Activated naive CD4-positive, alpha-beta T cell treated with anti-CD3 and anti-CD28 coated beads, Interleukin-2, amount 10 ng/mL, durations not matched to agents 7 days and 5 days (primary cell): ENCODE measurements around the gene BAG3.
"Not testable (repeated sequence)": the region's sequence is repeated elsewhere in the genome, so short reads cannot be mapped to it uniquely, and the experiment has no call there.

Experiments used
- CTCF ChIA-PET: fragments of 350-600 bp; sonication (Branson Sonifier 250); formaldehyde crosslinking; loops from one replicate; lab custom pipeline; 2021; ENCODE audit warnings: antibody characterized with exemption; lab: Charles Lee
- DNase-seq: peaks from one replicate; pipeline ENCODE4 v3.0.0-alpha.2; 2020
- H3K27ac Mint-ChIP-seq: one replicate; pipeline ENCODE4 v1.8.0; 2021; ENCODE audit warnings: mild to moderate bottlenecking, moderate library complexity, mixed read lengths
- H3K27me3 Mint-ChIP-seq: one replicate; pipeline ENCODE4 v1.8.0; 2021; ENCODE audit warnings: mild to moderate bottlenecking, mixed read lengths
- H3K36me3 Mint-ChIP-seq: one replicate; pipeline ENCODE4 v1.8.0; 2021; ENCODE audit warnings: mixed read lengths
- H3K4me1 Mint-ChIP-seq: one replicate; pipeline ENCODE4 v1.8.0; 2021; ENCODE audit warnings: mixed read lengths
- H3K4me3 Mint-ChIP-seq: one replicate; pipeline ENCODE4 v1.8.0; 2021; ENCODE audit warnings: mild to moderate bottlenecking, moderate library complexity, mixed read lengths
- H3K9me3 Mint-ChIP-seq: one replicate; pipeline ENCODE4 v1.8.0; 2021; ENCODE audit warnings: mixed read lengths

BAG3 gene

DNA sequence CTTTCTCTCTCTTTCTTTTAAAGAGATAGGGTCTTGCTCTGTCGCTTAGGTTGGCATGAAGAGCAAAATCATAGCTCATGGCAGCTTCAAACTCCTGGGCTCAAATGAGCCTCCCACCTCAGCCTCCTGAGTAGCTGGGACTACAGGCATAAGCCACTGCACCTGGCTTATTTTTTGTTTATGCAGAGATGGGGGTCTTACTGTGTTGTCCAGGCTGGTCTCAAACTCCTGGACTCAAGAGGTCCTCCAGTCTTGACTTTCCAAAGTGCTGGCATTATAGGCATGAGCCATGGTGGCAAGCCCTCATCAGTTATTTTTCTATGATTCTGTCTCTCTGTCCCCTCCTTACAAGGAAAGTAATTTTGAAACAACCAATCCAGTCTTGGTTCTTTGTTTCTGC lies 1.1 kb upstream of the BAG3 start:
- Mint-ChIP-seq H3K36me3 (peaks cover 9% of the 10 kb centered on the region), H3K4me1 (peaks cover 36% of the 10 kb centered on the region), H3K27ac (peak overlapping the region; percentile 97), H3K27me3 (peaks cover 4% of the 10 kb centered on the region), H3K9me3 (no peaks in the 10 kb centered on the region), H3K4me3 (peak overlapping the region; percentile 97)
- CTCF ChIA-PET: interaction anchor here (0.6 kb wide), 1 partner anchor 16 kb away, joined by 3 read pairs; no protein-coding TSS in a partner anchor
- DNase-seq: no peak

DNA sequence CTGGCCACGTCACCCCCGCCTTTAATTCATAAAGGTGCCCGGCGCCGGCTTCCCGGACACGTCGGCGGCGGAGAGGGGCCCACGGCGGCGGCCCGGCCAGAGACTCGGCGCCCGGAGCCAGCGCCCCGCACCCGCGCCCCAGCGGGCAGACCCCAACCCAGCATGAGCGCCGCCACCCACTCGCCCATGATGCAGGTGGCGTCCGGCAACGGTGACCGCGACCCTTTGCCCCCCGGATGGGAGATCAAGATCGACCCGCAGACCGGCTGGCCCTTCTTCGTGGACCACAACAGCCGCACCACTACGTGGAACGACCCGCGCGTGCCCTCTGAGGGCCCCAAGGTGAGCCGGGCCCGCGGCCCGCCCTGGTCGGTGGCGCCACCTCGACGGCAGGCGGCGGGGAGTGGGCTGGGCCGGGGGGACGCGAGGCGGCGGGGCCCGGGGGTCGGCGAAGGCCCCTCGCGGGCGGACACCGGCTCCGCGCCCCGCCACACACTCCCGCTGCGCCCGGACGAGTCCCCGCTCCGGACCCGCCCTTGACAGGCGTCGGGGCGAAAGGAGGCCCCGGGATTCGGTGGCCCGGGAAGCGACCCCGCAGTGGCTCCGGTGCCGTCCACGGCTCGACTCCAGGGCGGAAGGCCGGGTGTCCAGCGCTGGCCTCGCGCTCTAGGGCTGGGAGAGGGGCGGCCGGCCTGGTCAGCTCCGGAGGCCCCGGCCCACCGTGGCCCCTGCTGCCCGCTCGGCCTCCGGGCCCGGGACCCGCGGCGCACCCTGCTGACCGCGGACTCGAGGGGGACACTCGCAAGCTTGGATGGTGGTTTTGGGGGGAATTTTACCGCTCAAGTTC lies 557 bp downstream of the BAG3 start:
- Mint-ChIP-seq H3K36me3 (peaks cover 18% of the 10 kb centered on the region), H3K27ac (peak overlapping the region; percentile 95), H3K4me3 (peak overlapping the region; percentile 97), H3K9me3 (no peaks in the 10 kb centered on the region), H3K27me3 (no peaks in the 10 kb centered on the region), H3K4me1 (peaks cover 52% of the 10 kb centered on the region)
- CTCF ChIA-PET: interaction anchor here (0.8 kb wide), 1 partner anchor 50 kb away, joined by 4 read pairs; no protein-coding TSS in a partner anchor
- DNase-seq: peak; percentile 48

DNA sequence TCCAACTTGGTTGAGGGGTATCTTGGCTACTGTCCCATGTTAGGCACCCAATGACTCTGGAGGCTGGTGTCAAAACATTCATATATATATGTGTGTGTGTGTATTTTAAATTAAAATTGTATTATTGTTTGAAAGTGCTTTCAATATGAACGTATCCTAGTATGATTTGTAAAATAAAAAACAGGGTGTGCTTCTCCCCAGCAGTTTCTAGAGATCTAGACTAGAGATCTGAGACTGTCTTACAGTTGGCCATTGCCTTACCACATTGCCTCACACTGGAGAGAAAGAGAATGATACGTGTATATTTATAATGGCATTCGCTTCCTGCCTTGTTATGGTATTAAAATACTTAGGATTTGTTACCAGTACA lies 1.2 kb downstream of the BAG3 start:
- Mint-ChIP-seq H3K4me3 (peak overlapping the region; percentile 86), H3K9me3 (no peaks in the 10 kb centered on the region), H3K27me3 (no peaks in the 10 kb centered on the region), H3K4me1 (peaks cover 57% of the 10 kb centered on the region), H3K27ac (peak overlapping the region; percentile 91), H3K36me3 (peaks cover 22% of the 10 kb centered on the region)
- CTCF ChIA-PET: interaction anchor here (0.7 to 0.8 kb wide), 2 partner anchors 45 to 112 kb away, joined by 3 to 4 read pairs; no protein-coding TSS in a partner anchor
- peak; percentile 41 for DNase-seq

DNA sequence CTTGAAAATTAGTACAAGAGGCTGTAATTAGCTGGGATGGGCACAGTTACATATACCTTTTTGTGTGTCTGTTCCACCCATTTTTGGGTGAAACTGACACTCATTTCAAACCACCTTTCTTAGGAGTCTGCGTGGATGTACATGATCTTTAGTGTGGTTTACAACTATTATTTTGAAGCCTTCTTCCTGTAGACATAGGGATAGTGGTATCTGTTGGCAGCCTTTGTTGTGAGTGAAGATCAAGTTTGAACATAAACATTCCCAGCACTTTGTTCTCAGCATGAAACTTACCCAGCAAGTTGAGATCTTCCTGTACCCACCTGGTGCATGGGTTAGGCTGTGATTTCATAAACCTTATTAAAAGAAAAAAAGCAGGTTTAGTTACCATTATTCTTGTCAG lies 2.0 kb downstream of the BAG3 start:
- CTCF ChIA-PET: interaction anchor here (0.7 to 2.0 kb wide), 5 partner anchors 10 to 207 kb away, joined by 3 to 5 read pairs (median 4); no protein-coding TSS in a partner anchor
- peak overlapping the region; percentile 86 for H3K4me3 Mint-ChIP-seq
- H3K9me3 Mint-ChIP-seq: no peaks in the 10 kb centered on the region
- no peaks in the 10 kb centered on the region for H3K27me3 Mint-ChIP-seq
- H3K4me1 Mint-ChIP-seq: peaks cover 59% of the 10 kb centered on the region
- DNase-seq: no peak
- H3K27ac Mint-ChIP-seq: peak overlapping the region; percentile 91
- H3K36me3 Mint-ChIP-seq: peaks cover 22% of the 10 kb centered on the region

DNA sequence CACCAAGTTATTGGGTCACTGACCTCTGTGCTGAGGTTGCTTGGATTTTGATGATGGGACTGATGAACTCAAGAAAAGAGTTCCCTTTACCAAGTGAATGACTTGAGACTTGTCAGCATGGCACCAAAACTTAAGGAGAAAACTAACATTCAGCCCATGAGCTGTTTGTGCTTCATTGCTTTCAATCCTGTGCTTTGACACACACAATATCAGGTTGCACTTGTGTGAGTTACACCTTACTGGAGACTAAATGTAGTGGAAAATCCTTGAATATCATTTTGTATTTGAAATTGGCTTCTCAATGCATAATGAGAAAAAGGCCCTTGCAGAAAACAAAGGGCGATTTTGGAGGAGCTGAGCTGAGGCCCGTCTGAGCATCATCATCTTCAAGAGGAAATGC lies 2.7 kb downstream of the BAG3 start:
- Mint-ChIP-seq H3K27ac (peak overlapping the region; percentile 91), H3K9me3 (no peaks in the 10 kb centered on the region), H3K36me3 (peaks cover 24% of the 10 kb centered on the region), H3K4me3 (peak overlapping the region; percentile 86), H3K27me3 (no peaks in the 10 kb centered on the region), H3K4me1 (peaks cover 59% of the 10 kb centered on the region)
- CTCF ChIA-PET: interaction anchor here (1.2 to 2.0 kb wide), 3 partner anchors 11 to 206 kb away, joined by 3 to 5 read pairs (median 4); no protein-coding TSS in a partner anchor
- no peak for DNase-seq

DNA sequence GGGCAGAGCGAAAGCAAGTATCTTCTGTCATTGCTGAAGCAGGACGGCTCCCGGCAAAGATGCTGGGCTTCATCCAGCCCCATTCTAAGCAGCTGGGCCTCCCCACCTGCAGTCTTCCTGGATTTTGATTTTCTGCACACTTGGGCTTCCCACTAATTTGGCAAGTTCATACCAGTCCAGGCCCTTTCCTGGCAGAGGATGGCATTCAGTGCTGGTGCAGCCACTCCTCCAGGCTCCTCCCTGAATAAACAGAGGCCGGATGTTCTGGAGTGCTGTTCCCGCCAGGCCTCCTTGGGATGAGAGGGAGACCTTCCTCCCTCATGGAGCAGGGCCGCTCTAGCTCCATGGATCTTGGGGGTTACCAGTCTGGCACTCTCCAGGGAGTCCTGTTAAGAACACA lies 3.4 kb downstream of the BAG3 start:
- Mint-ChIP-seq H3K27me3 (no peaks in the 10 kb centered on the region), H3K4me3 (peak overlapping the region; percentile 86), H3K27ac (peak overlapping the region; percentile 91), H3K4me1 (peaks cover 58% of the 10 kb centered on the region), H3K9me3 (no peaks in the 10 kb centered on the region), H3K36me3 (peaks cover 24% of the 10 kb centered on the region)
- DNase-seq: no peak
- CTCF ChIA-PET: interaction anchor here (0.5 to 2.0 kb wide), 4 partner anchors 12 to 205 kb away, joined by 3 to 5 read pairs (median 4); no protein-coding TSS in a partner anchor

DNA sequence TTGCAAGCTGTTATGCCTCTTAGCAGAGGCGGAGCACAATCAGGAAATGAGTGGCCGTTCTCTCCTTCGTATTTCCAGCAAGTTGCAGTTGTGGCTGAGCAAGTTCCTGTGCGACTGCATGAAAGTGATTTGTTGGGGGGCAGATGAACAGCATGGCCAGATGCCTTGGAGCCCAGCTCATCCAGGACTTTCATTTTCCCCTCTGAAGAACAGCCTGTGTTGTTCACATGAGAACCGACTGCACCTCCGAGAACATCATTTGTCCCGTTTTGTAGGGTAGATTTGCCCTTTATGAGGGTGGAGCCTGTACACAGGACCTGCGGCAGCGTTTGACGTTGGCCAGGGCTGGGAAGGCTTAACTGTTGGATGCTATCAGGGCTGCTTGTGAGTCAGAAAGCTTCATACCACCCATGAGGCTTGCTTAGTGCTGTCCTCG lies 4.4 kb downstream of the BAG3 start:
- peak; percentile 61 for DNase-seq
- no peaks in the 10 kb centered on the region for H3K9me3 Mint-ChIP-seq
- H3K4me1 Mint-ChIP-seq: peaks cover 52% of the 10 kb centered on the region
- H3K27me3 Mint-ChIP-seq: no peaks in the 10 kb centered on the region
- peak overlapping the region; percentile 91 for H3K27ac Mint-ChIP-seq
- CTCF ChIA-PET: interaction anchor here (0.6 kb wide), 2 partner anchors 32 to 445 kb away, joined by 3 read pairs; no protein-coding TSS in a partner anchor
- peaks cover 24% of the 10 kb centered on the region for H3K36me3 Mint-ChIP-seq
- peak overlapping the region; percentile 86 for H3K4me3 Mint-ChIP-seq

DNA sequence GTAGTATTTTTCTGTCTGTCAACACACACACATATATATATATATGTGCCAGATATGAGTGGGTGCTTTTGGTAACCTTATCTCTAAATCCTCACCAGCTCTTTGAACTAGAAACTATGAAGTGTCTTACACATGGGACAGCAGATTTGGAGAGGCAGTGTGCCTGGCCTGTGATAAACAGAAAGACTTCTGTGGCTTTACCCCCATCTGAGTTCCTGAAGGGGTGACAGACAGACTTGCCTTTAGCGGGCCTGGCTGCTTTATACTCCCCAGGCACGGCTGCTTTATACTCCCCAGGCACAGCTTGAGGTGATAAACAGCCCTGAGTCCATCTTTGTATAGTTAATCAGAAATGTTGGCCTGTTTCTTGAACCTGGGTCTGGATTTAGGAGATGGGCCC lies 5.6 kb downstream of the BAG3 start:
- H3K4me3 Mint-ChIP-seq: no peak overlapping the region
- peaks cover 52% of the 10 kb centered on the region for H3K4me1 Mint-ChIP-seq
- H3K27ac Mint-ChIP-seq: peak overlapping the region; percentile 91
- no peaks in the 10 kb centered on the region for H3K9me3 Mint-ChIP-seq
- DNase-seq: no peak
- CTCF ChIA-PET: interaction anchor here (1.6 kb wide), 1 partner anchor 11 kb away, joined by 4 read pairs; no protein-coding TSS in a partner anchor
- H3K27me3 Mint-ChIP-seq: no peaks in the 10 kb centered on the region
- H3K36me3 Mint-ChIP-seq: peaks cover 26% of the 10 kb centered on the region

DNA sequence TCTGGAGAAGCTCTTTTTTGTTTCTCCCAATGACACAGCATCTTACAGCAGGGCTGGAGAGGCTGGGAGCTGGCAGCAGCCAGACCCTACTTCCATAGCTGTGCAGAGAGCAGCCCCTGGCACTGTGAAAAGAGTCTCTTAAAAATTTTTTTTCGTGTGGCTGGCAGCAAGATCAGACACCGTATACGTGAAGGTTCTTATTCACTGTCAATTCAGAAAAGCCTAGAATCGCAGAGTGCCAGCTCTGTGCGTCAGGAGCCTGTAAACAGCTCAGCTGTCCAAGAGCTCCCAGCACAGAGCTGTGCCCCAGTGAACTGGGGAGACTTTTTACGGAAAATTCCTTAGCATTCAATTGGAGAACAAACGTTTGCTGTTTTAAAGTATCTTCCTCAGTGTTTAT lies 6.5 kb downstream of the BAG3 start:
- H3K9me3 Mint-ChIP-seq: no peaks in the 10 kb centered on the region
- peaks cover 55% of the 10 kb centered on the region for H3K4me1 Mint-ChIP-seq
- DNase-seq: no peak
- no peaks in the 10 kb centered on the region for H3K27me3 Mint-ChIP-seq
- CTCF ChIA-PET: interaction anchor here (0.8 to 1.6 kb wide), 3 partner anchors 10 to 89 kb away, joined by 3 to 4 read pairs (median 3); no protein-coding TSS in a partner anchor
- no peak overlapping the region for H3K4me3 Mint-ChIP-seq
- H3K36me3 Mint-ChIP-seq: peaks cover 31% of the 10 kb centered on the region
- no peak overlapping the region for H3K27ac Mint-ChIP-seq

DNA sequence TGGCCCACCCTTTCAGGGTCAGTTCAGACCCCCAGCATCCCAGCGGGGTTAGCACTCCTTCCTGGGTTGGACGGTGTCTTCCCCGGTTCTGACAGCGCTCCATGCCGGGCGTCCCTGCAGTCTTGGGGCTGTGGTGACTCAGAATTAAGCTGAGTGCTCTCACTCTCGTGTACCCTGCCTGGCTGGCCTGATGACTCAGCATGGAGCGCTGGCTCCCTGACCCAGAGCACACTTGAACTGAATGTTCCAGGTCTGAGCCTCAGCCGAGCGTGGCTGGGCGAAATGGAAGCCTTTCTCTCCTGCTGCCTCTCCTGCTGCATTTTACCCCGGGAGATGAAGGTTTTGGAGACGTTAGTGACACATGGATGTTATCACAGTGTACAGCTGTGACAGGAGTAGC lies 7.1 kb downstream of the BAG3 start:
- DNase-seq: no peak
- Mint-ChIP-seq H3K27ac (no peak overlapping the region), H3K9me3 (no peaks in the 10 kb centered on the region), H3K36me3 (peaks cover 31% of the 10 kb centered on the region), H3K4me1 (peaks cover 56% of the 10 kb centered on the region), H3K27me3 (no peaks in the 10 kb centered on the region), H3K4me3 (no peak overlapping the region)
- CTCF ChIA-PET: interaction anchor here (0.8 to 1.6 kb wide), 3 partner anchors 10 to 89 kb away, joined by 3 to 4 read pairs (median 3); no protein-coding TSS in a partner anchor

DNA sequence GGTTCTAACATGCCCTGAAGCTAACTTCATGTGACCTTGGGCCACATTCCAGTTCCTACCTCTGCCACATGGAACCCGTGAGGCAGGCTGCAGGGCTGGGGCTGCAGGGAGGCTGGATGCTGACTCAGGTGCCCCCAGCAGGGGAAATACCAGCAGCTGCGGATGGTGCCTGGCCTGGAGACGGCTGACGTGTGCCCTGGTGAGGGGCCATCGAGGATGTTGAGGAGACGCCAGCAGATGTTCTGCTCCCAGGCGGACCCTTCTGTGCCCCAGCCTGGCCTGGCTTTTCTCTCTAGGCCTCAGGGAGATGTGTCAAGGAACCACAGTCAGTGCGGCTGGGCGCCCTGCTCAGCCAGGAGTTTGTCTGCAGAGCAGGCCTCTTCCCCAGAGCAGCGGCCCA lies 8.8 kb downstream of the BAG3 start:
- peaks cover 27% of the 10 kb centered on the region for H3K36me3 Mint-ChIP-seq
- H3K27ac Mint-ChIP-seq: no peak overlapping the region
- no peaks in the 10 kb centered on the region for H3K9me3 Mint-ChIP-seq
- DNase-seq: no peak
- no peaks in the 10 kb centered on the region for H3K27me3 Mint-ChIP-seq
- no peak overlapping the region for H3K4me3 Mint-ChIP-seq
- peaks cover 54% of the 10 kb centered on the region for H3K4me1 Mint-ChIP-seq
- CTCF ChIA-PET: no interaction called here

DNA sequence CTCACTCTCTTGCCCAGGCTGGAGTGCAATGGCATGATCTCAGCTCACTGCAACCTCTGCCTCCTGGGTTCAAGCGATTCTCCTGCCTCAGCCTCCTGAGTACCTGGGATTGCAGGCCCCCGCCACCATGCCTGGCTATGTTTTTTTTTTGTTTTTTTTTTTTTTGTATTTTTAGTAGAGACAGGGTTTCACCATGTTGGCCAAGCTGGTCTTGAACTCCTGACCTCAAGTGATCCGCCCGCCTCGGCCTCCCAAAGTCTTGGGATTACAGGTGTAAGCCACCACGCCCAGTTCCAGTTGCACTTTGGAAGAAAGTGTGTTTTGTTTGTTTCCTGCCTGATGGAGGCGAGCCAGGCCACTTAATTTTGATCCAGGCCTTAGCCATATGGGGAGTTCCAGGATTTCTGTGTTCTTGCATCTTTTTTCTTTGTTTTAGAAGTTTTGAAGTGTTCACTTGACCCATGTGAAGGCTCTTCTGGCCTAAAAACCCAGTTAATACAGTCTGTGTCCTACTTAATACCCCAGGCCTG lies 11.0 kb downstream of the BAG3 start:
- CTCF ChIA-PET, DNase-seq, H3K9me3 Mint-ChIP-seq, H3K4me3 Mint-ChIP-seq, H3K27me3 Mint-ChIP-seq: not testable (repeated sequence)
- Mint-ChIP-seq H3K27ac (peak overlapping the region; percentile 72), H3K4me1 (peaks cover 40% of the 10 kb centered on the region), H3K36me3 (peaks cover 21% of the 10 kb centered on the region)

DNA sequence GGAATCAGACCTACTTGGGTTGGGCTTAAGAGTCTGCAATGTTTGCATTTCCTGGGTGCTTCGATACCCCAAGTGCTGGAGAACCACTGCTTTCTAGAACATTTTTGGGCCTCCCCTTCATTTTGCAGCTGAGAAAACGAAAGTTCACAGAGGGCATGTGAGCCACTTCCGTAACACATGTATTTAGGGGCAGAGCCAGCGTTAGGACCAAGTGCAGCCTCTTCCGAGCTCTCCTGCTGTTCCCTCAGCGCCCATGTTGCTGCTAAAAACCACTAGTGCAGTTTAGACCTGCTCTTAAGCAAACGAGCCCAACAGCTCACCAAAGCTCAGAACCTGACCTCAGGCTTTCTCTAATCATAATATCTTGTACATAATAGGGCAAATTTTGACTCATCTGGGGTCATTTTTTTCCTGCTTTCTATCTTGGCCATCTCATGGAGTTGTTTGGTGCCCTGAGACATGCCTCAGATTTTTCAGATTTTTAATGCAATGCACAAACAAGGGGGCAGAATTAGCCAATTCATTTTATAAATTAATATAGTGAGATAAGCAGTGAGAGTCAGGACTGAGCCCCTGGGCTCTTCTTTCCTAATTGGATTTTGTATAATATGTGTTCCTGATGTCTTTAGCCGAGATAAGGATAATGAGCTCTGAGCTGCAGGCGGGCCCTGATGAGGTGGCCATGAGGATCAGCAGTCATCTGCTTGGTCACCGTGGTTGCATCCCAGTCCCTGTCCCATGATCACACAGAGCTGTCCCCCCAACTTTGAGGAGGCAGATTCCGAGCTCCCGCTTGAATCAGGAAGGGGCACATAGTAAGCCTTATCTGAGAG lies 12.9 kb downstream of the BAG3 start:
- Mint-ChIP-seq H3K4me1 (peaks cover 42% of the 10 kb centered on the region), H3K36me3 (peaks cover 17% of the 10 kb centered on the region), H3K27ac (peak overlapping the region; percentile 88), H3K9me3 (no peaks in the 10 kb centered on the region), H3K27me3 (no peaks in the 10 kb centered on the region), H3K4me3 (peak overlapping the region; percentile 25)
- CTCF ChIA-PET: interaction anchor here (0.6 to 1.5 kb wide), 6 partner anchors 21 to 465 kb away, joined by 3 to 4 read pairs (median 4); no protein-coding TSS in a partner anchor
- peak; percentile 58 for DNase-seq
